K562 (cell line): ENCODE results near the gene TMEM178A. TPM values are rescaled to one million over a fixed set of nuclear protein-coding genes. Genes with fewer than 3 reads are reported as not detected.

Source experiments
- ATAC-seq: fragments of 200-7000 bp; cut with Tn5 transposase; 3 replicates; pipeline ENCODE4 v1.9.1; 2020; ENCODE audit warnings: moderate library complexity
- BruUV-seq: library from RNA; stranded (reverse); fragments of 400-500 nt; replicated peaks from 2 replicates; lab custom pipeline; 2021; lab: Mats Ljungman, UMichigan
- CTCF ChIA-PET: fragments of 300-600 bp; formaldehyde crosslinking; extraction: SDS; loops from one replicate; lab custom pipeline; 2021; ENCODE audit warnings: low intra/inter-chr PET ratio; lab: Yijun Ruan, JAX
- POLR2A ChIA-PET: fragments of 300-600, 350-650 bp; sonication (Branson Sonifier 250); formaldehyde crosslinking; extraction: SDS; loops from one replicate; lab custom pipeline; 2021; ENCODE audit warnings: antibody characterized with exemption, inconsistent platforms; lab: Yijun Ruan, JAX
- DNase-seq, 4 experiments: peaks; one replicate each; pipeline versions ENCODE4 v3.0.0 to v3.0.0-alpha.2; 2011 to 2018; ENCODE audit warnings: low spot score in 3 of 4, mixed read lengths in 3 of 4; ENCODE audit errors: extremely low read depth in 1 of 4
- FAIRE-seq: peaks from 2 replicates; lab custom pipeline; 2011; peaks lifted over from hg19 to GRCh38; lab: Jason Lieb, UNC
- H2AFZ ChIP-seq: 2 replicates; pipeline ENCODE4 v1.6.0; 2011; ENCODE audit warnings: low read depth, low read length, control low read depth, inconsistent platforms
- H3K27ac ChIP-seq: fragments of 200-600 bp; 3 replicates; pipeline ENCODE4 v1.8.0; 2011; ENCODE audit warnings: low read depth, mild to moderate bottlenecking, control low read depth, inconsistent platforms, low read length, moderate library complexity, mixed read lengths; ENCODE audit errors: extremely low read depth
- H3K27me3 ChIP-seq, 2 experiments: fragments of 300-600 bp in 1 of 2; 2 replicates in 1 of 2; 3 replicates in 1 of 2; pipeline versions ENCODE4 v1.6.0 to v1.8.0; 2011; ENCODE audit warnings: inconsistent platforms in 2 of 2, low read length in 2 of 2, mild to moderate bottlenecking in 1 of 2, mixed read lengths in 1 of 2, moderate library complexity in 1 of 2; ENCODE audit not compliant: control insufficient read depth in 2 of 2, insufficient read depth in 2 of 2
- H3K36me3 ChIP-seq: fragments of 300-600 bp; 3 replicates; pipeline ENCODE4 v1.8.0; 2011; ENCODE audit warnings: mild to moderate bottlenecking, low read length, inconsistent platforms; ENCODE audit not compliant: control insufficient read depth, insufficient read depth
- H3K4me1 ChIP-seq, 2 experiments: fragments of 200-600 bp in 1 of 2; replicated peaks in 1 of 2; 2 replicates in 1 of 2; 3 replicates in 1 of 2; pipeline versions ENCODE4 v1.5.1 to v1.8.0; 2011; ENCODE audit warnings: inconsistent platforms in 2 of 2, low read length in 2 of 2, mild to moderate bottlenecking in 1 of 2, mixed read lengths in 1 of 2, moderate library complexity in 1 of 2; ENCODE audit not compliant: control insufficient read depth in 2 of 2, insufficient read depth in 2 of 2
- H3K4me2 ChIP-seq: 2 replicates; pipeline ENCODE4 v1.6.1; 2011; ENCODE audit warnings: low read length, control low read depth, inconsistent platforms, mixed read lengths; ENCODE audit not compliant: insufficient read depth
- H3K4me3 ChIP-seq: fragments of 200-600 bp; sonication (generic), shearing (Covaris generic); 2 replicates; pipeline ENCODE4 v1.5.1; 2016; ENCODE audit warnings: control low read depth, inconsistent platforms
- H3K79me2 ChIP-seq: fragments of 200-600 bp; 3 replicates; pipeline ENCODE4 v1.8.0; 2011; ENCODE audit warnings: low read length, inconsistent platforms; ENCODE audit not compliant: control insufficient read depth, insufficient read depth
- H3K9ac ChIP-seq, 2 experiments: 2 replicates each; pipeline versions ENCODE4 v1.6.0 to v1.6.1; 2011; ENCODE audit warnings: low read depth in 2 of 2, low read length in 2 of 2, control low read depth in 1 of 2, inconsistent platforms in 1 of 2, mild to moderate bottlenecking in 1 of 2, mixed read lengths in 1 of 2; ENCODE audit not compliant: insufficient read depth in 1 of 2
- H3K9me1 ChIP-seq: one replicate; pipeline ENCODE4 v1.6.0; 2011; ENCODE audit warnings: inconsistent platforms, mild to moderate bottlenecking, low read length, moderate library complexity; ENCODE audit not compliant: control insufficient read depth, insufficient read depth
- H3K9me3 ChIP-seq: replicated peaks from 2 replicates; pipeline ENCODE4 v1.5.1; 2011; ENCODE audit warnings: low read depth, low read length, inconsistent platforms; ENCODE audit not compliant: control insufficient read depth, insufficient read depth
- H4K20me1 ChIP-seq: replicated peaks from 2 replicates; pipeline ENCODE4 v1.6.1; 2011; ENCODE audit warnings: low read length, inconsistent platforms, mixed read lengths; ENCODE audit not compliant: control insufficient read depth, insufficient read depth
- ARID4B ChIP-seq: sonication (generic); formaldehyde crosslinking; IDR thresholded peaks from 2 replicates; pipeline ENCODE4 v1.8.0; 2022; ENCODE audit warnings: mild to moderate bottlenecking, missing genetic modification reagents
- BCLAF1 ChIP-seq, 2 experiments: fragments of 450-650 bp in 1 of 2; IDR thresholded peaks; 2 replicates each; pipeline ENCODE4 v1.6.1; 2011 to 2017; ENCODE audit warnings: low read depth in 2 of 2, antibody characterized with exemption in 1 of 2, borderline replicate concordance in 1 of 2, low read length in 1 of 2, mild to moderate bottlenecking in 1 of 2, mixed read lengths in 1 of 2; ENCODE audit not compliant: control insufficient read depth in 1 of 2
- CHCHD3 ChIP-seq: fragments of 250-450 bp; sonication (Bioruptor Pico); IDR thresholded peaks from 2 replicates; pipeline ENCODE4 v2.1.2; 2022; ENCODE audit warnings: mild to moderate bottlenecking
- DIDO1 ChIP-seq: fragments of 450-650 bp; IDR thresholded peaks from 2 replicates; pipeline ENCODE4 v1.6.1; 2016; ENCODE audit warnings: low read depth, missing biosample characterization, missing genetic modification characterization
- HLTF ChIP-seq: fragments of 450-650 bp; IDR thresholded peaks from 2 replicates; pipeline ENCODE4 v1.6.1; 2016
- PCBP2 ChIP-seq: fragments of 200-400 bp; formaldehyde crosslinking; IDR thresholded peaks from 2 replicates; pipeline ENCODE4 v1.6.1; 2018; ENCODE audit warnings: low read length, low read depth, mild to moderate bottlenecking, moderate library complexity; ENCODE audit not compliant: poor library complexity, severe bottlenecking
- POLR2A ChIP-seq: fragments of 450-650 bp; conservative IDR thresholded peaks from 2 replicates; pipeline ENCODE4 v1.6.1; 2016
- RCOR1 ChIP-seq, 2 experiments: IDR thresholded peaks; 2 replicates each; pipeline ENCODE4 v1.6.1; 2012; ENCODE audit warnings: low read depth in 2 of 2, low read length in 2 of 2, borderline replicate concordance in 1 of 2, improper control_type of control experiment in 1 of 2
- RNF219 ChIP-seq: fragments of 250-450 bp; sonication (Bioruptor Pico); IDR thresholded peaks from 2 replicates; pipeline ENCODE4 v1.5.0; 2022; ENCODE audit warnings: mild to moderate bottlenecking
- TBP ChIP-seq: optimal IDR thresholded peaks from 2 replicates; pipeline ENCODE3; 2011; ENCODE audit warnings: low read depth, low read length, improper control_type of control experiment
- ZKSCAN3 ChIP-seq: fragments of 250-450 bp; sonication (Bioruptor Pico); IDR thresholded peaks from 2 replicates; pipeline ENCODE4 v1.4.0; 2020
- whole genome bisulfite sequencing: fragments of 100-300 bp; shearing (Covaris generic); methylation state at CpG from one replicate; pipeline ENCODE4 v1.1.6; 2016; ENCODE audit warnings: low coverage, mixed read lengths; ENCODE audit not compliant: insufficient coverage; ENCODE audit errors: missing lambda C conversion rate; 5-methylcytosine and 5-hydroxymethylcytosine counted together
- in situ Hi-C: fragments of 300-500 bp; cut with MboI; formaldehyde crosslinking; loops from 4 replicates; pipeline ENCODE4 v1.15.0; 2018; ENCODE audit warnings: inconsistent platforms, mixed read lengths
- intact Hi-C: fragments of 100-400 bp; cut with micrococcal nuclease; formaldehyde crosslinking; loops from 2 replicates; pipeline ENCODE4 v1.14.2; 2022
- polyA plus RNA-seq, 8 experiments: library from polyadenylated mRNA; depleted of rRNA in 4 of 8; stranded (reverse) in 5 of 8; unstranded in 3 of 8; fragments of >200 nt; fragmentation: Nextera tagmentation in 2 of 8; fragmentation: Illumina TruSeq in 1 of 8; extraction: Ambion mirVana in 2 of 8; extraction: Trizol in 1 of 8; gene quantifications; 2 replicates each; pipeline versions ENCODE4 v1.2.1 to v1.2.3, GENCODE V29; 2011 to 2014; ENCODE audit warnings: inconsistent platforms in 1 of 8, missing spikeins in 1 of 8
- total RNA-seq, 7 experiments: library from RNA; depleted of rRNA in 6 of 7; stranded (reverse); fragments of >200 nt in 6 of 7; fragmentation: Illumina TruSeq in 2 of 7; extraction: Trizol in 2 of 7; gene quantifications; 2 replicates each; pipeline versions ENCODE4 v1.2.1 to v1.2.3, GENCODE V29; 2011 to 2021; ENCODE audit warnings: low replicate concordance in 1 of 7

The TMEM178A gene
- total and polyA plus RNA-seq, 9 of the 15 experiments (the other 6 are each of a cell fraction or from before 2014, with no cell fraction given), result 0.04 to 0.17 TPM; not detected in 7

GRCh38 chr2:39641635-39642034 lies 24.1 kb upstream of the TMEM178A start:
- H3K4me1 ChIP-seq, result no peaks in the 10 kb centered on the region
- H3K9ac ChIP-seq, result no peak overlapping the region
- no peak for FAIRE-seq
- H3K9me1 ChIP-seq, result no peaks in the 10 kb centered on the region
- H2AFZ ChIP-seq, result no peak overlapping the region
- ChIA-PET CTCF (no interaction called here), POLR2A (no interaction called here)
- H4K20me1 ChIP-seq, result no peaks in the 10 kb centered on the region
- DNase-seq, result no peak
- intact Hi-C loops (no loop called here), in situ Hi-C loops (no loop called here)
- 0% methylated on average over 1 of the region's 1 CpG for WGBS
- no peaks in the 10 kb centered on the region; the same call in 1 of the 2 replicates for H3K9me3 ChIP-seq
- no peak for ATAC-seq
- H3K27me3 ChIP-seq, result peaks cover 11 to 13% of the 10 kb centered on the region in 2 experiments; a peak in 4 of 5 replicates
- no peaks in the 10 kb centered on the region for H3K79me2 ChIP-seq
- TF ChIP-seq POLR2A (no peak), RCOR1 (IDR thresholded peaks at IDR 0.05; ENCODE audit: borderline replicate concordance in 1 of 2, low read depth in 2 of 2, low read length in 2 of 2) (no peak), TBP (no peak), BCLAF1 (IDR thresholded peaks at IDR 0.05; ENCODE audit: borderline replicate concordance in 1 of 2, control insufficient read depth in 1 of 2, low read depth in 2 of 2, low read length in 1 of 2) (no peak), ZKSCAN3 (CRISPR knock-in tag) (no peak), ARID4B (no peak), PCBP2 (no peak), CHCHD3 (CRISPR knock-in tag) (no peak), DIDO1 (tag) (no peak), HLTF (no peak), RNF219 (no peak)
- no peak overlapping the region for H3K4me3 ChIP-seq
- H3K36me3 ChIP-seq, result no peaks in the 10 kb centered on the region
- no peak overlapping the region for H3K4me2 ChIP-seq
- BruUV-seq, result no TSS peak
- H3K27ac ChIP-seq, result no peak overlapping the region
